ENCODE measurements around the gene NPTX1.

Gene NPTX1

DNA sequence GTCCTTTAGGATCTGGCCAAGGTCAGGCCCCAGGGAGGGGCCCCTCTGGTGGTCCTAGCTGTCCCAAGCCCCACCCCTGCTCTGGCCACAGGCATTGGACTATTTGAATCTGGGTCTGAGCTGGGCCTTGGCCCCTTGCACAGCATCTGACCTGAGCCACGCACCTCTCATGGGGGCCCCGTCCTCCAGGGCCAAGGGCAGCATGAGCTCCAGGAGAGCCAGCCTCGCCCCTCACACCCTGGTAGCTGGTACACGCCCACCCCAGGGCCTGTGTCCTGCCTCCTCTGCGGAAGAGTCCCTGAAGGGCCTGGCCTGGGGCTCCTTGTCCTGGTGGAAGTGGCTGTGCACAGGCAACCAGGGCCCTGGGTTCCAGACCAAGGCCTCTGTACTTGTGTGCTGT is 37.6 kb downstream of the NPTX1 start:
- DNase-seq (ENCODE audit: low read depth in 1 of 2, low spot score in 1 of 2), result no peak
- no peak overlapping the region for H3K27ac ChIP-seq (replicated peaks)
- no peaks in the 10 kb centered on the region for H3K27me3 ChIP-seq (ENCODE audit: insufficient read depth, poor library complexity, severe bottlenecking)
- no peak overlapping the region for H3K4me3 ChIP-seq (replicated peaks; ENCODE audit: insufficient read depth, low read length)
- TF ChIP-seq REST (IDR thresholded peaks at IDR 0.05; ENCODE audit: insufficient replicate concordance, low read depth) (no peak), GABPA (IDR thresholded peaks at IDR 0.05; ENCODE audit: low read depth) (no peak), SPI1 (IDR thresholded peaks at IDR 0.05; ENCODE audit: borderline replicate concordance, low read depth) (no peak), POLR2AphosphoS5 (IDR thresholded peaks at IDR 0.05; ENCODE audit: low read depth) (no peak)
- TF ChIP-seq, protein P1, sequence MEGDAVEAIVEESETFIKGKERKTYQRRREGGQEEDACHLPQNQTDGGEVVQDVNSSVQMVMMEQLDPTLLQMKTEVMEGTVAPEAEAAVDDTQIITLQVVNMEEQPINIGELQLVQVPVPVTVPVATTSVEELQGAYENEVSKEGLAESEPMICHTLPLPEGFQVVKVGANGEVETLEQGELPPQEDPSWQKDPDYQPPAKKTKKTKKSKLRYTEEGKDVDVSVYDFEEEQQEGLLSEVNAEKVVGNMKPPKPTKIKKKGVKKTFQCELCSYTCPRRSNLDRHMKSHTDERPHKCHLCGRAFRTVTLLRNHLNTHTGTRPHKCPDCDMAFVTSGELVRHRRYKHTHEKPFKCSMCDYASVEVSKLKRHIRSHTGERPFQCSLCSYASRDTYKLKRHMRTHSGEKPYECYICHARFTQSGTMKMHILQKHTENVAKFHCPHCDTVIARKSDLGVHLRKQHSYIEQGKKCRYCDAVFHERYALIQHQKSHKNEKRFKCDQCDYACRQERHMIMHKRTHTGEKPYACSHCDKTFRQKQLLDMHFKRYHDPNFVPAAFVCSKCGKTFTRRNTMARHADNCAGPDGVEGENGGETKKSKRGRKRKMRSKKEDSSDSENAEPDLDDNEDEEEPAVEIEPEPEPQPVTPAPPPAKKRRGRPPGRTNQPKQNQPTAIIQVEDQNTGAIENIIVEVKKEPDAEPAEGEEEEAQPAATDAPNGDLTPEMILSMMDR (IDR thresholded peaks at IDR 0.05; ENCODE audit: insufficient read depth, low read length), result no peak

GRCh38 chr17:80437532-80437931 is 38.9 kb downstream of the NPTX1 start:
- Histone ChIP-seq H3K27ac (replicated peaks) (no peak overlapping the region), H3K27me3 (ENCODE audit: insufficient read depth, poor library complexity, severe bottlenecking) (no peaks in the 10 kb centered on the region), H3K4me3 (replicated peaks; ENCODE audit: insufficient read depth, low read length) (no peak overlapping the region)
- no peak for DNase-seq (ENCODE audit: low read depth in 1 of 2, low spot score in 1 of 2)
- TF ChIP-seq POLR2AphosphoS5 (IDR thresholded peaks at IDR 0.05; ENCODE audit: low read depth), result no peak
- TF ChIP-seq, protein P1 (IDR thresholded peaks at IDR 0.05; ENCODE audit: insufficient read depth, low read length), result no peak
- TF ChIP-seq GABPA (IDR thresholded peaks at IDR 0.05; ENCODE audit: low read depth), result no peak
- TF ChIP-seq REST (IDR thresholded peaks at IDR 0.05; ENCODE audit: insufficient replicate concordance, low read depth), result no peak
- TF ChIP-seq SPI1 (IDR thresholded peaks at IDR 0.05; ENCODE audit: borderline replicate concordance, low read depth), result no peak

DNA sequence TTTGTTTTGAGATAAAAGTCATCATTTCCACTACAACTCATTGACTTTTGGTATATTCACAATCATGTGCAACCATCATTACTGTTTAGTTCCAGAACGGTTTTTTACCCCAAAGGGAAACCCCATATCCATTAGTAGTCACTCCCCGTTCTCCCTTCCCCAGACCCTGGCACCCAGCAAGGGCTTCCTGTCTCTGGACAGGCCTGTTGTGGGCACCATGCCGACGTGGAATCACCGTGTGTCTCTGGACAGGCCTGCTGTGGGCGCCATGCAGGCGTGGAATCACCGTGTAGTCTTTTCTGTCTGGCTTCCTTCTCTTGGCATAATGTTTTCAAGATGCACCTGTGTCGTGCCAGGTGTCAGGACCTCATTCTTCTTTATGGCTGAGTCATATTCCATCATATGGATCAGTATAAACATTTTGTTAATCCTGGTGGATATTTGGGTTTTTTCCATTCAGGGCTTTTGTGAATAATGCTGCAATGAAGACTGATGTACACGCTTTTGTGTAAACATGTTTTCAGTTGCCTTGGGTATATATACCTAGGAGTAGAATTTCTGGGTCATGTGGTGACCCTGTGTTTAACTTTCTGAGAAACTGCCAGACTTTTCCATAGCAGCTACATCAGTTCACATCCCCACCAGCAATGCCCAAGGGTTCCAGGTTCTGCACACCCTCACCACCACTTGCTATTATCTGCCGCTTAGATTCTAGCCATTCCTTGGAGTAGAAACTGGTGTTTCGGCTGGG is 42.3 kb downstream of the NPTX1 start:
- TF ChIP-seq POLR2AphosphoS5 (IDR thresholded peaks at IDR 0.05; ENCODE audit: low read depth) (no peak), REST (IDR thresholded peaks at IDR 0.05; ENCODE audit: insufficient replicate concordance, low read depth) (no peak), GABPA (IDR thresholded peaks at IDR 0.05; ENCODE audit: low read depth) (no peak), SPI1 (IDR thresholded peaks at IDR 0.05; ENCODE audit: borderline replicate concordance, low read depth) (no peak)
- TF ChIP-seq, protein P1 (IDR thresholded peaks at IDR 0.05; ENCODE audit: insufficient read depth, low read length), result no peak
- DNase-seq (ENCODE audit: low read depth in 1 of 2, low spot score in 1 of 2), result no peak
- no peak overlapping the region for H3K27ac ChIP-seq (replicated peaks)
- H3K27me3 ChIP-seq (ENCODE audit: insufficient read depth, poor library complexity, severe bottlenecking), result no peaks in the 10 kb centered on the region
- H3K4me3 ChIP-seq (replicated peaks; ENCODE audit: insufficient read depth, low read length), result no peak overlapping the region
